OCI-LY7 (cell line): ENCODE data around the gene PXDN.

Experiments
- CTCF ChIP-seq: fragments of 200-600 bp; sonication (generic); conservative IDR thresholded peaks from 2 replicates; pipeline ENCODE4 v1.5.1; 2014; ENCODE audit warnings: mild to moderate bottlenecking, antibody characterized with exemption, low read length, moderate library complexity, mixed read lengths
- EZH2phosphoT487 ChIP-seq: fragments of 200-600 bp; sonication (generic); IDR thresholded peaks from 2 replicates; pipeline ENCODE4 v1.6.1; 2018; ENCODE audit warnings: low read depth, borderline replicate concordance, mild to moderate bottlenecking, mixed run types, antibody characterized with exemption, low read length, moderate library complexity, mixed read lengths

DNA sequence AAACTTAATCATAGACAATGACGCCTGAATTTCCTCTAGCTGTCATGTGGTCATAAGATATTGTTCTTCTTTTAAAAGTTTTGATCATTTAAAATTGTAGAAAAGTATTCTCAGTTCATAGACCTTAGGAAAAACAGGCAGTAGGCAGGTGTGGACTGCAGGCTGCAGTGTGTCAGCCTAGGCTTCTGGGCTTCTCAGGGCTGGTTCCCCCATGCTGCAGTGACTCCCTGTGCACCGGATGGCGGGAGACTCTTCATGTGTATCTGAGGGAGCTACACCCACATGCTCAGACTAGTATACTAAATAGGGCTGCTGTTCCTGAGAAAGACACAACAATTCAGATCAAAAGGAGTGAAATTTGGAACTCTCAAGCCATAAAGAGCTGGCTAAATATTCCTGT is 72.4 kb downstream of the PXDN start:
- TF ChIP-seq CTCF, result no peak
- no peak for TF ChIP-seq EZH2phosphoT487
